Body of pancreas (tissue), 4 donors: Measurements from ENCODE around the gene ADAMTS13.

Experiments
- POLR2A ChIP-seq, 3 donors: fragments of 450-650 bp; IDR thresholded peaks; one replicate each; pipeline ENCODE4 v1.6.1; 2016; ENCODE audit warnings: antibody characterized with exemption in 3 of 3, mild to moderate bottlenecking in 2 of 3
- TF ChIP-seq, protein P1 (sequence below), 7 experiments: fragments of 450-650 bp in 4 of 7; fragments of 200-600 bp in 3 of 7; sonication (generic) in 3 of 7; IDR thresholded peaks; one replicate each; pipeline ENCODE4 v1.5.1; 2016 to 2019; ENCODE audit warnings: antibody characterized with exemption in 7 of 7

DNA sequence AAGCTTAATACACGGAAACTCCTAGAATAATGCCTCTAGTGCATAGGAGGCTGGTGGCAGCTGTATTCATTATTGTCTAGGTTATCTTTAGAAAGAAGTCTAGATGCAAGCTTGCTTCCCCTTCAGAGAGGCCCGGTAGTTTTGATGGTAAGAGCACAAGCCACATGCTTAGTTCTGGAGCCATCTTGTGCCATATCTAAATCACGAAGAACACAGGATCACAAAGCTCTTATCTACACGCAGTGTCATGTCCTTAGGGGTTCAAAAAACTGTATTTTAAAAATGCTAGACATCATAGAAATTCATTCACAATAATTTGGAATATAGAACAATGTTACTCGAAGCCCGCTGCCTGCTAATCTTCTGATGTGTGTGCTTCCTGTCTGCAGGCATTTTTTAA lies 43.8 kb downstream of the ADAMTS13 start:
- TF ChIP-seq, protein P1, sequence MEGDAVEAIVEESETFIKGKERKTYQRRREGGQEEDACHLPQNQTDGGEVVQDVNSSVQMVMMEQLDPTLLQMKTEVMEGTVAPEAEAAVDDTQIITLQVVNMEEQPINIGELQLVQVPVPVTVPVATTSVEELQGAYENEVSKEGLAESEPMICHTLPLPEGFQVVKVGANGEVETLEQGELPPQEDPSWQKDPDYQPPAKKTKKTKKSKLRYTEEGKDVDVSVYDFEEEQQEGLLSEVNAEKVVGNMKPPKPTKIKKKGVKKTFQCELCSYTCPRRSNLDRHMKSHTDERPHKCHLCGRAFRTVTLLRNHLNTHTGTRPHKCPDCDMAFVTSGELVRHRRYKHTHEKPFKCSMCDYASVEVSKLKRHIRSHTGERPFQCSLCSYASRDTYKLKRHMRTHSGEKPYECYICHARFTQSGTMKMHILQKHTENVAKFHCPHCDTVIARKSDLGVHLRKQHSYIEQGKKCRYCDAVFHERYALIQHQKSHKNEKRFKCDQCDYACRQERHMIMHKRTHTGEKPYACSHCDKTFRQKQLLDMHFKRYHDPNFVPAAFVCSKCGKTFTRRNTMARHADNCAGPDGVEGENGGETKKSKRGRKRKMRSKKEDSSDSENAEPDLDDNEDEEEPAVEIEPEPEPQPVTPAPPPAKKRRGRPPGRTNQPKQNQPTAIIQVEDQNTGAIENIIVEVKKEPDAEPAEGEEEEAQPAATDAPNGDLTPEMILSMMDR (IDR thresholded peaks at IDR 0.05) = no peak
- TF ChIP-seq POLR2A (IDR thresholded peaks at IDR 0.05) = no peak
